ENCODE results near the gene MCAM. TPM values are rescaled to one million over a fixed set of nuclear protein-coding genes. Genes with fewer than 3 reads are reported as not detected.

MCAM gene
- total and polyA plus RNA-seq, 8 donors = 7.3 to 379 (median 70.4) TPM

GRCh38 chr11:119344291-119345010 is 27.5 kb upstream of the MCAM start:
- H3K9me3 ChIP-seq = no peaks in the 10 kb centered on the region
- 78 to 87% (median 83%) methylated on average over 12 to 14 of the region's 14 CpGs for WGBS, 5 donors
- H3K36me3 ChIP-seq = no peaks in the 10 kb centered on the region
- intact Hi-C loops (cut with DNase I; ENCODE audit: low total_unique reads) = no loop called here
- peaks cover 0 to 45% (median 18%) of the 10 kb centered on the region in 3 donors for H3K27me3 ChIP-seq
- no peak overlapping the region for H3K27ac ChIP-seq
- peak in 1 of 2 donors; percentile 12 for DNase-seq
- no peak overlapping the region for H3K4me3 ChIP-seq
- TF ChIP-seq POLR2A (IDR thresholded peaks at IDR 0.05) (no peak), CTCF (IDR thresholded peaks at IDR 0.05) (no peak), EP300 (IDR thresholded peaks at IDR 0.05) (no peak), POLR2AphosphoS5 (IDR thresholded peaks at IDR 0.05) (no peak)
- H3K4me1 ChIP-seq = peaks cover 20 to 32% (median 25%) of the 10 kb centered on the region in 4 donors

- TF ChIP-seq CTCF (IDR thresholded peaks at IDR 0.05) (no peak), POLR2AphosphoS5 (IDR thresholded peaks at IDR 0.05) (no peak), EP300 (IDR thresholded peaks at IDR 0.05) (no peak), POLR2A (IDR thresholded peaks at IDR 0.05) (no peak)
- 76 to 91% (median 84%) methylated on average over 7 of the region's 7 CpGs for WGBS, 5 donors
- H3K27me3 ChIP-seq = peaks cover 0 to 52% (median 21%) of the 10 kb centered on the region in 3 donors
- no peak overlapping the region for H3K27ac ChIP-seq
- intact Hi-C loops (cut with DNase I; ENCODE audit: low total_unique reads) = no loop called here
- H3K9me3 ChIP-seq = no peaks in the 10 kb centered on the region
- peak in 1 of 2 donors; percentile 3 for DNase-seq
- H3K36me3 ChIP-seq = no peaks in the 10 kb centered on the region
- no peak overlapping the region for H3K4me3 ChIP-seq
- peaks cover 27 to 40% (median 32%) of the 10 kb centered on the region in 4 donors for H3K4me1 ChIP-seq
These were observed 26.8 kb upstream of the MCAM start for GRCh38 chr11:119343726-119344125.

GRCh38 chr11:119342362-119343130 is 25.6 kb upstream of the MCAM start:
- H3K4me3 ChIP-seq = no peak overlapping the region
- H3K27me3 ChIP-seq = peaks cover 0 to 54% (median 21%) of the 10 kb centered on the region in 3 donors
- H3K9me3 ChIP-seq = no peaks in the 10 kb centered on the region
- peak in 1 of 2 donors; percentile 23 for DNase-seq
- no peak overlapping the region for H3K27ac ChIP-seq
- intact Hi-C loops (cut with DNase I; ENCODE audit: low total_unique reads) = no loop called here
- WGBS, 5 donors = 79 to 90% (median 83%) methylated on average over 1 to 10 of the region's 10 CpGs
- no peaks in the 10 kb centered on the region for H3K36me3 ChIP-seq
- H3K4me1 ChIP-seq = peaks cover 38 to 51% (median 42%) of the 10 kb centered on the region in 4 donors
- TF ChIP-seq CTCF (IDR thresholded peaks at IDR 0.05) (no peak), POLR2A (IDR thresholded peaks at IDR 0.05) (no peak), EP300 (IDR thresholded peaks at IDR 0.05) (no peak), POLR2AphosphoS5 (IDR thresholded peaks at IDR 0.05) (no peak)

GRCh38 chr11:119342023-119342300 is 25.0 kb upstream of the MCAM start:
- no peak for DNase-seq
- Histone ChIP-seq H3K36me3 (peaks cover under 1 to 3% (median 2%) of the 10 kb centered on the region in 4 donors), H3K27ac (peak overlapping the region in 1 of 5 donors; percentile 96), H3K4me1 (peaks cover 44 to 51% (median 48%) of the 10 kb centered on the region in 4 donors), H3K27me3 (peaks cover 0 to 54% (median 21%) of the 10 kb centered on the region in 3 donors), H3K9me3 (no peaks in the 10 kb centered on the region), H3K4me3 (no peak overlapping the region)
- TF ChIP-seq POLR2A (IDR thresholded peaks at IDR 0.05) (no peak), EP300 (IDR thresholded peaks at IDR 0.05) (no peak), POLR2AphosphoS5 (IDR thresholded peaks at IDR 0.05) (no peak), CTCF (IDR thresholded peaks at IDR 0.05) (no peak)
- intact Hi-C loops (cut with DNase I; ENCODE audit: low total_unique reads) = no loop called here
- 64 to 79% (median 71%) methylated on average over 7 of the region's 7 CpGs for WGBS, 5 donors
